NCI-H146 (cell line): ENCODE data around the gene CDK11B.
"Not testable (repeated sequence)": the region's sequence is repeated elsewhere in the genome, so short reads cannot be mapped to it uniquely, and the experiment has no call there.

Source experiments
- DNase-seq: peaks from one replicate; lab custom pipeline; 2025; lab: John Stamatoyannopoulos, UW

Gene CDK11B

DNA sequence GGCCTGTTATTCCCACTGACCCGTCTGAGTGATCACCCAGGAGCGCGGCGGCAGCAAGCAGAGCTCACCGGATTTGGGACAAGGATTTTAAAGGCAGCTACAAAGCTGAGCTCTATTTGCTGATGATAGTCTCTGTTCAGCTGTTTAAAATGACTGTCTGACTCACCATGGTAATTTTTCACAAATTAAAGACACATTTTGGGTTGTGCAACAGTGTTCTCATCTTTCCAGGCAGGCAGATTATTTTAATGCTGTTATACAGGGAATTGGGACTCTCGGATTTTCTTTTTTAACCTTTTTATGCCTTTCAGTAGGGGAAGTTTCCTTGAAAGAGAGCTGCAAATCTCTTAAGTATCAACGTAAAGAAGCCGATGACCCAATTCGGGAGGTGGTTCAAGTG is 3.6 kb upstream of the CDK11B start:
- not testable (repeated sequence) for DNase-seq

DNA sequence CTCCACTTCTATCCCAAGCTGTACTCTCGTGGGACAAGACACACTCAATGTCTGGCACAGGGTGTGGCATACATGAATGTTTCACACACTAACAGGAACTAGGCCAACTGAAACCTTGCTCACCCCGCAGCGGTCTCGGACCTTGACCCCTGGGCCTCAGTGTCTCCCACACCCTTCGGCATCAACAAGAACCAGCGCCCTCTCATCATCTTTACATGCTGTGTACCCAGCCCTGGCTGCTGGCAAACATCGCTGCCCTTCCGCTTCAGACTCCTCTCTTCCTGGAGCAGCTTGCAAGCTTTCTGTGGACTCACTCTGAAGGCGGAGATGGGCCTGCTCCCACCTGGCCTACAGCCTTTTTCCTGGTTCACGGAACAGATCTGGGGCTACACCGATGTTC is 10.5 kb downstream of the CDK11B start:
- DNase-seq, result not testable (repeated sequence)

DNA sequence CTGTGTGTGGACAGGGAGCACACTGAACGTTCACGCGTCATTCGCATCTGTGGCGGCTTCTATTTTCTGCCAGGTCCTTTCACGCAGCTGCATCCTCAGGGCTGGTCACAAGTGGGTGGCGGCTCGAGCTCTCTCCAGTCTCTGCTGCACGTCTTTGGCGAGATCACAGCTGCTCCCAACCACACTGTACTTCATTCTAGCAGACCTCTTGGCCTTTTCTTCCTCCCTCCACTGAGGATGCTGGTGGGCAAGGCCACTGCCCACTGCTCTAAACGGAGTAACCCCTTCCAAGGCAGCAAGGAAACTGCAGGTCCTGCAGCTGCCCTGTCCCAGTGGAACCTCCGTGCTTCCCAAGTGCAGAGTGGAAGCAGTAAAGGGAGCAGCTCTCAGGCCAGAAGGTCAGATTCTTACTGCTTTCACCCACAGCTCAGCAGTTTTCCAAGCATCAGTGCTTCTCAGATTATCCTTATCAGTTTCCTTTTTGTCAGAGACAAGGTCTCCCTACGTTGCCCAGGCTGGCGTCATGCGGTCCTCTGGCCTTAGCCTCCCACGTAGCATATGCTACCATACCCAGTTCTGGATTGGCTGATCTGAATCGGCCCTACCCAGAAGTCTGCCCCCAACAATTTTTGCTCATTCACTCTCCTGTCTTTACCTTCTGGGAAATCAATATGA is 11.1 kb downstream of the CDK11B start:
- not testable (repeated sequence) for DNase-seq

DNA sequence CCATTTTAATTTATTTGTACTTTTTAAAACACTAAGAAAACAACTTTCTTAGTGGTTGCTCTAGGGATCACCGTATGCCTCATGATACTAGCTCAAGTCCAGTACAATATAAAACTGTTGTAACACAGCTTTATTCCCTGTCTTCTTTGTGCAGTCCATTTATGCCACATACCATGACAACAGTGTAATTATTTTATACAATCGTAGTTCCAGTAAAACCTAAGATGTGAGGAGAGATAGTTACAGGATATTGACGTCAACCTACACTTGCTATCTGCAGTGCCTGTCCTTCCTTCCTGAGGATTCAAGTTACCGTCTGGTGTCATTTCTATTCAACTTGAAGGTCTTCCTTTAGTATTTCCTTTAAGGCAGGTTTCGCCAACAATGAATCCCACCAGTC is 12.5 kb downstream of the CDK11B start:
- not testable (repeated sequence) for DNase-seq

DNA sequence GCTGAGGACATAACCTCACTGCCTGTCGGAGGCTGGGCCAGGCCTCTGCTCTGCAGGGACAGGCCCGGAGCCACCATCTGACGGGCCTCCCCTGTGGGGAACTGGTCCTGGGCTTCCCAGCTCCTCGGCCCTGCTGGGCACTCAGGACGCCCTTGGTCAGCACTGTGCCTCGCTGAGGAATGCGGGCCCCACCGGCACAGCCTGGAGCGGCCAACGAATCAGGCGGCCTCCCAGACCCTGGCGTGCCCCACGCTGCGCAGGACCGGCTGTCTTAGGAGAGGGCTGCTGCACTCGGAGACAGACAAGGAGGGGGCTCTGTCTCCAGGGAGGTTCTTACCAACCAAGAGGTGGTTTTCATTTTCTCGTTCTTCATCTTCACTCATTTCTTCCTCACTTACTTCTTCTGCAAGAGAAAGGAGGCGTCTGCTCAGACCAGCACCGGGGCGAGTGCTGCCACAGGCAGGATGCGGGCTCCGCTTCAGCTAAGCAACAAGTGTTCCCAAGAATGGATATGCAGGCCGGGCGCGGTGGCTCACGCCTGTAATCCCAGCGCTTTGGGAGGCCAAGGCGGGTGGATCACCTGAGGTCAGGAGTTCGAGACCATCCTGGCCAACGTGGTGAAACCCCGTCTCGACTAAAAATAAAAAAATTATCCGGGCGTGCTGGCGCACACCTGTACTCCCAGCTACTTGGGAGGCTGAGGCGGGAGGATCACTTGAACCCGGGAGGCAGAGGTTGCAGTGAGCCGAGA is 17.9 kb downstream of the CDK11B start:
- not testable (repeated sequence) for DNase-seq

DNA sequence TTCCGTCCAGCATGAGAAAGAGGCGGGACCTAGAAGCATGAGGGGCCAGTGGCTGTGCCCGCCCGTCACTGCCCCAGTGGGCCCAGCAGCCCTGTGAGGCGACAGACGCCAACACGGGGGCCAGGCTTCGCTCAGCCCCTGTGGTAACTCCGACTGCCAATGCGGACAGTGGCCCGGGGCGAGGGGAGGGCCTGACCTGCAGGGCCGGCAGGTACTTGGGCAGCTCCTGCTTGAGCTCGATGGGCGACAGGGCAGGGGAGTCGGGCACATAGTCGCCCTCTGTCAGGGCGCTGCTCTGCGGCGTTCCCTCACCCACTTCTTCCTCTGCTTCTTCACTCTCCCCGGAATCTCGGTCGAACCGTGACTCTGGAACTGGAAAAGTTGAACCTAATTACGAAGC is 18.7 kb downstream of the CDK11B start:
- not testable (repeated sequence) for DNase-seq

DNA sequence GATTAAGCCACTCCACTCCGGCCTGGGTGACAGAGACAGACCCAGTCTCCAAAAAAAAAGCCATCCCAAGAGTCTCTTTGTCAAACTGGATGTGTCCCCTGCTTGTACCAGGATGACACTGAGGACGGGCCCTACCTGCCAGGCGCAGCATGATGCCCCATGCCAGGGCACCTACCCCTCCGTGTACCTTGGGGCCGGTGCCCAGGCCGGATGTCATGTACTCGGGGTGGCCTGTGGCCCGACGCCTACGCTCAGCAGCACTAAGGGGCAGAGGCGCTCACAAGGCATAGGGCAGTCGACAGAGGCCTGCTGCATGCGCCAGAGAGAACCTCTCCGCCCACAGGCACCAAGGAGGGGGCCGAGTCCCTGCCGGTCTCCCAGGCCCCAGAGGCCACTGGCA is 19.4 kb downstream of the CDK11B start:
- DNase-seq, result not testable (repeated sequence)

DNA sequence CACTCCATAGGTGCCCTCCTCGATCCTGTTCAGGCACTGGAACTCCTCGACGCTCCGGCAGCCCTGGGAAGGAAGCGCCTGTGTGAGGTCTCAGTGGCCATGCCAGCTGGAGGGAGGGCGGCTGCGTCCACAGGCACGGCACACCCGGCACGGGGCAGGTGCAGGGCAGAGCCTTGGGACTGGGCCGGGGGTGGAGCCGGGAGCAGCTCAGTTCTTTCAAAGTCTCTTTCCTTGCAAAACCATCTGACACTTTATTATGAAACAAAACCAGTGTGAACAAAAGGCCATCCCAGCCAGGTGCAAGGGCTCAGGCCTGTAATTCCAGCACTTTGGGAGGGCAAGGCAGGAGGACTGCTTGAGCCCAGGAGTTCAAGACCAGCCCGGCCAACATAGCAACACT is 20.3 kb downstream of the CDK11B start:
- DNase-seq, result not testable (repeated sequence)

DNA sequence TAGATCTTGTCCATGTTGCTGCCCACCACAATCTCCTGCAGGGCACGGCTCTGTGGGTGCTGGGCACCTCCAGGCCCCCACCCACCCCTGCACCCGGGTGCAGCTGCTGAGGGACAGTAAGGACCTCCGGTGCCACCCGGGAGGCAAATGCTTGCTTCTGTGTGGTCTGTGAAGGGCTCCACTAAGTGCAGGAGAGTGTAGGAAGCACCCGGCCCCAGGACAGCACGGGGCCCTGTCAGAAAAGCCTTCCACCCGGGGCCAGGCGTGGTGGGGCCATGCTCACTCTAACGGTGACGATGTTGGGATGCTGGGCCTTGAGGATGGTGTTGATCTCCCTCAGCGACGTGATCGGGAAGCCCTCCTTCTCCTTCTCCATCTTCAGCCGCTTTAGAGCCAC is 21.3 kb downstream of the CDK11B start:
- DNase-seq, result not testable (repeated sequence)

DNA sequence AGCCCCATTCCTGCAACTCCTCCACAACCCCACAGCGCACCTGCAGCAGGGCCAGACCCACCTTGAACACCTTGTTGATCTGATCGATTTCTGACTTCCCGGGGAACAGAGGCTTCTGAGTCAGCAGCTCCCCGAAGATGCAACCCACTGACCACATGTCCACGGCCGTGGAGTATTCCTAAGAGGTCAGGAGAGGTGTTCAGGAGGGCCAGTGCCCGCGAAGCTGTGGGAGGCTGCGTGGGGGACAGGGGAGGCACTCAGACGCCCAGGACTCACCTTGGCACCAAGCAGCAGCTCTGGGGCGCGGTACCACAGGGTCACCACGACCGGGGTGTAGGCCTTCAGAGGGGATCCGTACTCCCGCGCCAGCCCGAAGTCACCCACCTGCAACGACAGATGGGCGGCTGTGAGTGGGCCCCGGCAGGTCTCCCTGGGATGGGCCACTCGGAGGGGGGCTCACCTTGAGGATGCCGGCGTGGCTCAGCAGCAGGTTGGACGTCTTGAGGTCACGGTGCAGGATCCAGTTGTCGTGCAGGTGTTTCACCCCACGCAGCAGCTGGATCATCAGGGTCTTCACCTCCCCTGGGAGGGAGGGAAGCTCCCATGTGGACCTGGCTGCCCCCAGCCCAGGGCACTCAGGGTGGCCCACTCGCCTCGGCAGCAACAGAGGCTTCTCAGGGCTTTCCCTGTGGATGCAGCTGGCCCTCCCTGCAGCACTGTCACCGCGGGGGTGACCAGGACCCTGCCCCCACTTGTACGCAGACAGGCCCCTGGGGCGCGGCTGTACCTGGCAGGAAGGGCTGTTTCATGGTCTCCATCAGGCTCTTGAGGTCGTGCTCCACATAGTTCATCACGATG is 22.0 kb downstream of the CDK11B start:
- DNase-seq, result not testable (repeated sequence)

DNA sequence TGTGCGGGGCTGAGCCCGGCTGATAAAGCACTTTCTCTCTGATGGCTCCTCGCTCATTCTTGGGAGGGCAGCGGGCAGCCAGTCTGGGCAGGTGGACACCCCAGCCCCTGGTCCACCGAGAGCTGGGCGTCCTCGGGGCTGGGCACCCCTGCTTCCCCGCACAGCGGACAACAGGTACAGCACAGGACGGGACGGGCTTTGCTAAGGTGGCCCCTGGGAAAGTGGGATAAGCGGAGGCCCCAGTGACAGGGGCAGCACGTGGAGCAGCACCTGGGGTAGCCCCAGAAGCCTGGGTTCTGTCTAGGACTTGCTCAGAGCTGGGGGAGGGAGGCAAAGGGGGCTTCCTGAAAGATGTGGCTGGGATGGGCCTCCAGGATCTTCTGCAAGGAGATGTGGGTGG is 24.2 kb downstream of the CDK11B start:
- not testable (repeated sequence) for DNase-seq

DNA sequence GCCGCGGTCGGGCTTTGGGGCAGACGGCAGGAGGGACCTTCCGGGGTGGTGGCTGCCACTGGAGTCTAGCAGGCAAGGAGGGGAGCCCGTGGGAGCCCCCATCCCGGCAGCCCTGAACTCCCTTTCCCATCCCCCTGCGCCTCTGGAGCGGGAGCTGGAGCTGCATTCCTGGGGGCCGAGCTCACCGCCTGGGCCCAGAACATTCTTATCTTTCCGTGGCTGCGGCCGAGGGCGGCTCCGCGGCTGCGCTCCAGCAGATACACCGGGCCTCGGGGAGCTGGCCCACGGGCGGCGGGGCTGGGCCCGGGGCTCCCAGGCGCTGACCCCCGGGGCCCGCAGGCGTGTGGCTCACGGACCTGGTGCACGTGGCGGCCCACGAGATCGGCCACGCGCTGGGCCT is 25.4 kb downstream of the CDK11B start:
- DNase-seq, result not testable (repeated sequence)

DNA sequence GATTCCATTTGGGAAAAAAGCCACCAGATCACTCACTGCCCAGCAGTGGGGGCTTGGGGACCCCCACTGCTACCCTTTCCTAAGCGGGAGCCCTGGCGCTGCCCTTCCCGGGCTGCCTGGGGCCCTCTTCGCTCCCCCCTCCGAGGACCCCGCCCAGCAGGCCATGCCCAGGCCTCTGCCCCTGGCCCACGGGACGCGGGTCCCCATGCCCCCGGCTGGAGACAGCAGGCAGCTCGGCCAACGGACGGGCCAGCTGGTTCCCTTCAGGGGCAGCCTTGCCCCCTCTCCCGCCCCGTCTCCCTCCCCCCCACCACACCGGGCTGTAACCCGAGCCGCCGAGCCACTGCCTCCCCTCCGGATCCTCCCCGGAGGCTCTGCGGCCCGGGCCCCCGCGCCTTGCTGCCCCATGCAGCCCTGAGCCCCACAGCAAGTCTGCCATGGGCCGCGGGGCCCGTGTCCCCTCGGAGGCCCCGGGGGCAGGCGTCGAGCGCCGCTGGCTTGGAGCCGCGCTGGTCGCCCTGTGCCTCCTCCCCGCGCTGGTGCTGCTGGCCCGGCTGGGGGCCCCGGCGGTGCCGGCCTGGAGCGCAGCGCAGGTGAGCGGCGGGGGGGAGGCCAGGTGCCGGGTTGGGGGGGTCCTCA is 26.9 kb downstream of the CDK11B start, which contains the start of gene MMP23B:
Gene MMP23B (plus strand): TSS at position 392 of the 639 bp plus-strand sequence. CDS start 46 bp downstream, at position 438.
- peak; percentile 11 for DNase-seq

DNA sequence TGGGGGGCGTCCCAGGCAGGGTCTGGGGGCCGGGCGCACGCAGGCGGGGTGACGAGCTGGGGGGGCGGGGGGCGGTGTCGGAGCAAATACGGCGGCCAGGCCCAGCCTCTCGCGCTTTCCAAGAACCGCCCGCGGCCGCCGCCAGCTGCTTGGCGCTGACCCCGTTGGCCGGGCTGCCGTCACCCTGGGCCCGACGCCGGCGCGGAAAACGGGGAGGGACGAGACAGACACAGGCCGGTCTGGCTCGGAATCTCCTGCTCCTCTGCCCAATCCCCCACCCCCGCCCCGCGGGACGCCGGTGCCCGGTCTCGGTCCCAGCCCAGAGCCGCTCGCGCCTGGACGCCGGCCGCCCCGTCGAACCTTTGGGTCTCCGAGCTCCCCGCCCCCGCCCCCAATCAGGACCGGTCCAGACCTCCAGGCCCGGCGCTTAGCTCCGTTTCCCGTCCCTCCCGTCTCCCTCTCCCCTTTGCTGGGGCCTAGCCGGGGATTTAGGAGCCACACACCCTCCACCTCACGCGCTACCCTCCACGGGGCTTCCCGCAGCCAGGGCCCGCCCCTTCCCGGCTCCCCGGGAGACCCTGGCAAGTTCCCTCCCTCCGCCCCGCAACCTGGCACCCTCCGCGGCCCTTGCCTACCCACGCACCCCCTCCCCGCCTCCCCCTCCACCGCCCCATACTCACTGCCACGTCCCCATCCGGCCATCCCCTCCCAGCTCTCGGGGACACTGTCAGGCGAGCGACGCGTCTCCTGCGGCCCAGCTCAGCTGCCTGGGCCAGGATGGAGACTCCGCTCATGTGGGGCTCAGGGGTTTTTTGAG is 27.6 kb downstream of the CDK11B start:
- DNase-seq, result peak; percentile 11

DNA sequence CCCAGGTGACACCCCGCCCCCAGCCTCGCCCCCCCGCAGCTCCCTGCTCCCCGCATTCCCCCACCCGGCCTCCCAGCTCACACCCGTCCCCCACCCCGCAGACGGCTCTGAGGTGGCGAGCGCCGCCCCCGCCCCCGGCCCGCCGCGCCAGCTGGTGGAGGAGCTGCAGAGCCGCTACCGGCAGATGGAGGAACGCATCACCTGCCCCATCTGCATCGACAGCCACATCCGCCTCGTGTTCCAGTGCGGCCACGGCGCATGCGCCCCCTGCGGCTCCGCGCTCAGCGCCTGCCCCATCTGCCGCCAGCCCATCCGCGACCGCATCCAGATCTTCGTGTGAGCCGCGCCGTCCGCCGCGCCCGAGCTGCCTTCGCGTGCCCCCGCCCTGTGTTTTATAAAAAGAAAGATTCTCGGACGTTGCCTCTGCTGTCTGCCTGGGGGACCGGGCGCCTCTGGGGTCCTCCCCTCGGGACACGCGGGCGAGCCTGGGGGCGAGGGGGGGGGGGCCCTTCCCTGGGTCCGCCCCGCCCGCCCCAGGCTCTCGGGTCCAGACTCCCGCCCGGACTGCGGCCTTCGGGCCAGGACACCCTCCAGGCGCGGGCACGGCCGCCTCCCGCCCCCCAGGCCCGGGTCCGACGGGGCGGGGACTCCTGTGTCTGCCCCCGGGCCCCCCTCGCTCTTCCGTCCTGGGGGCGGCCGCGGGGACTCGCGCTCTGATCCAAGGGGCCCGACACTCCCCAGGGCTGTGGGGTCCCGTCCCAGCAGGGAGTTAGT is 28.4 kb downstream of the CDK11B start:
- peak; percentile 56 for DNase-seq

DNA sequence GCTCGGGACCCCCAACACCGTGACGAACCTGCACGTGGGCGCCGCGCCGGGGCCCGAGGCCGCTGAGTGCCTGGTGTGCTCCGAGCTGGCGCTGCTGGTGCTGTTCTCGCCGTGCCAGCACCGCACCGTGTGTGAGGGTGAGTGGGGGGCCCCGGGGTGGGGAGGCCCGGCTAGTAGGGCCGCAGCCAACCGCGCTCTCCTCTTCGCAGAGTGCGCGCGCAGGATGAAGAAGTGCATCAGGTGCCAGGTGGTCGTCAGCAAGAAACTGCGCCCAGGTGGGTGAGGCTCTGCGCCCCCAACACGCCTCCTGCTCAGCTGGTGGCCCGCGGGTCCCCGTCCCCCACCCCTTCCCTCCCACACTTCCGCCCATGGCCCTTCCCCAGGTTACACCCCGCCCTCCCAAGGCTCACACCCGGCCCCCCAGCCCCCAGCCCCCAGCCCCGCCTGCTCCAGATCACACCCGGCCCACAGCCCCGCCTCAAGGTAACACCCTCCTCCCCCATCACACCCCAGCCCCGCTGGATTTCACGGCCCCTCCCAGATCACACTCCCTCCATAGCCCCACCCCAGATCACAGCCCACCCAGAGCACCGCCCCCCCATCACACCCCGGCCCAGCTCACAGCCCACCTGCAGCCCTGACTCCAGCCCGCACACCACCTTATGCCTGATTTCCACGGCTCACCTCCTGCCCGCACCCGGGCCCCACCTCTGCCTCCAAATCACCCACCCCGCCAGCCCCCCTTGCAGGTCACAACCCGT is 29.2 kb downstream of the CDK11B start:
- DNase-seq, result no peak

DNA sequence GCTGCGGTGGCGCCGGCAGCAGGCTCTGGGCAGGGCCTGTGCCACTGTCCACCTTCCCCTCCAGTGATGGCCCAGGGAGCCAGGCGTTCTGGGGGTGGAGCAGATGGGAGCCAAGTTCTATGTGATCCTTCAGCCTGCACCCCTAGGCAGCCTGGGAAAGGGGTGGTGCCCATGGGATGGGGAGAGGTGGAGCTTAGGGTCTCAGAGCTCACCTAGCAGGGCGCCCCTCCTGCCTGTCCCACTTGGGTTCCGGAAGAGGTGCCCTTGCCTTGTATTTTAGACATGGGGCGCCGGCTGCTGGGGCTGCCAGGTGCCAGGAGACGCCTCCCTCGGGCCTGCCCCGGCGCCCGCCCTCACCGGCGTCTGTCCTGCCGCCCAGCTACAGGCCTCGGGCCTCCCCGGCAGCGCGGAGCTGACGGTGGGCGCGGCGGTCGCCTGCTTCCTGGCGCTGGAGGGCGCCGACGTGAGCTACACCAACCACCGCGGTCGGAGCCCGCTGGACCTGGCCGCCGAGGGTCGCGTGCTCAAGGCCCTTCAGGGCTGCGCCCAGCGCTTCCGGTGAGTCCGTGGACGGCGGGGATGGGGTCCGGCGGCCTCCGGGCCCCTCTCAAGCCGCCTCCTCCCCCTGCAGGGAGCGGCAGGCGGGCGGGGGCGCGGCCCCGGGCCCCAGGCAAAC is 29.9 kb downstream of the CDK11B start:
- DNase-seq, result no peak

DNA sequence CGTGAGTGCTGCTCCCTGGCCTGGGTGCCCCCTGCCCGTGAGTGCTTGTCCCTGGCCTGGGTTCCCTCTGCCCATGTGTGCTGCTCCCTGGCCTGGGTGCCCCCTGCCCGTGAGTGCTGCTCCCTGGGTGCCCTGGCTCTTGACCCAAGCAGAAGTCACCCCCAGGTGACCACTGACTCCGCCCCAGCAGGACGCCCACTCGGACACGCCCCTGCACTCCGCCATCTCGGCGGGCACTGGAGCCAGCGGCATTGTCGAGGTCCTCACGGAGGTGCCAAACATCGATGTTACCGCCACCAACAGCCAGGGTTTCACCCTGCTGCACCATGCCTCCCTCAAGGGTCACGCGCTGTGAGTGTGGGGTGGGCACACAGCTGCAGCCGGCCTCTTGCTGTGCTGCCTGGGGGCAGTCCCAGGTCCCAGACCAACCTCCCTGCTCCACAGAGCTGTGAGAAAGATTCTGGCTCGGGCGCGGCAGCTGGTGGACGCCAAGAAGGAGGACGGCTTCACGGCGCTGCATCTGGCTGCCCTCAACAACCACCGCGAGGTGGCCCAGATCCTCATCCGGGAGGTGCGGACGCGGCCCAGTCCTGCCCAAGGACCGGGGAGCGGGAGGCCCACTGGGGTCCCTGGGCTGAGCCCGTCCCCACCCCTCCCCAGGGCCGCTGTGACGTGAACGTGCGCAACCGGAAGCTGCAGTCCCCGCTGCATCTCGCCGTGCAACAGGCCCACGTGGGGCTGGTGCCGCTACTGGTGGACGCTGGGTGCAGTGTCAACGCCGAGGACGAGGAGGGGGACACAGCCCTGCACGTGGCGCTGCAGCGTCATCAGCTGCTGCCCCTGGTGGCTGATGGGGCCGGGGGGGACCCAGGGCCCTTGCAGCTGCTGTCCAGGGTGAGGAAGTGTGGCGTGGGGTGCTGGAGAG is 30.7 kb downstream of the CDK11B start:
- DNase-seq, result no peak
